ENCODE data around the gene BAIAP2L1. TPM values are rescaled to one million over a fixed set of nuclear protein-coding genes. Genes with fewer than 3 reads are reported as not detected.

BAIAP2L1 gene
- total RNA-seq, 4 donors from 2014 or later, result 16.5 to 29.3 (median 20.5) TPM

DNA sequence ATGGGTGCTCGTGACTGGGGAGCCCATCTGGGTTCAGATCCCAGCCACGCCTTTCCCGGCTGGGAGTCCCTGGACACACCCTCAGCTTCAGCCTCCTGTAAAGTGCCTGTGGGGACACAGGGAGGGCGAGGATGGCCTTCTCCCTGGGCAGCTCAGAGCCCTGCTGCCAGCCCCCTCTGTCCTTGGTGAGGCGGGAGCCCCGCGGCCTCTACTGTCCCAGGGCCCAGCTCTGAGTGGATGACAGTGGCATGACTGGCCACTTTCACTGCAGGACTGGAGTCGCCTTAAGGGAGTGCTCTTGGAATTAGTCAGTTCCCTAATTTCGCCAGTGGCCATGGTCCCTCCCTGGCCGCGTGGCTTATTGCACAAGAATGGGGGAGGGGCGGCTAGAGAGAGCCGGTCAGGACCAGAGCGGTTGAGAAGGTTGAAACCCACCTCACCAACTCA, 114.8 kb downstream of the BAIAP2L1 start:
- Histone ChIP-seq H3K27me3 (no peaks in the 10 kb centered on the region), H3K27ac (peak overlapping the region; percentile 94 to 99 (median 97)), H3K9me3 (no peaks in the 10 kb centered on the region), H3K36me3 (peaks cover 0 to 29% (median 0%) of the 10 kb centered on the region in 3 donors), H3K4me1 (peaks cover 61 to 78% (median 67%) of the 10 kb centered on the region in 3 donors), H3K4me3 (peak overlapping the region in 2 of 4 donors; percentile 93 to 98)
- no peak for DNase-seq
- TF ChIP-seq POLR2A (IDR thresholded peaks at IDR 0.05), result no peak
- TF ChIP-seq, protein P1, sequence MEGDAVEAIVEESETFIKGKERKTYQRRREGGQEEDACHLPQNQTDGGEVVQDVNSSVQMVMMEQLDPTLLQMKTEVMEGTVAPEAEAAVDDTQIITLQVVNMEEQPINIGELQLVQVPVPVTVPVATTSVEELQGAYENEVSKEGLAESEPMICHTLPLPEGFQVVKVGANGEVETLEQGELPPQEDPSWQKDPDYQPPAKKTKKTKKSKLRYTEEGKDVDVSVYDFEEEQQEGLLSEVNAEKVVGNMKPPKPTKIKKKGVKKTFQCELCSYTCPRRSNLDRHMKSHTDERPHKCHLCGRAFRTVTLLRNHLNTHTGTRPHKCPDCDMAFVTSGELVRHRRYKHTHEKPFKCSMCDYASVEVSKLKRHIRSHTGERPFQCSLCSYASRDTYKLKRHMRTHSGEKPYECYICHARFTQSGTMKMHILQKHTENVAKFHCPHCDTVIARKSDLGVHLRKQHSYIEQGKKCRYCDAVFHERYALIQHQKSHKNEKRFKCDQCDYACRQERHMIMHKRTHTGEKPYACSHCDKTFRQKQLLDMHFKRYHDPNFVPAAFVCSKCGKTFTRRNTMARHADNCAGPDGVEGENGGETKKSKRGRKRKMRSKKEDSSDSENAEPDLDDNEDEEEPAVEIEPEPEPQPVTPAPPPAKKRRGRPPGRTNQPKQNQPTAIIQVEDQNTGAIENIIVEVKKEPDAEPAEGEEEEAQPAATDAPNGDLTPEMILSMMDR (IDR thresholded peaks at IDR 0.05), result peak in 1 of 6 experiments; percentile 8
- WGBS, 2 donors, result 100% methylated on average over 1 of the region's 14 CpGs; no CpG with 5 or more reads in 1 of the 2 donors
- intact Hi-C loops (cut with DNase I), result no loop called here

DNA sequence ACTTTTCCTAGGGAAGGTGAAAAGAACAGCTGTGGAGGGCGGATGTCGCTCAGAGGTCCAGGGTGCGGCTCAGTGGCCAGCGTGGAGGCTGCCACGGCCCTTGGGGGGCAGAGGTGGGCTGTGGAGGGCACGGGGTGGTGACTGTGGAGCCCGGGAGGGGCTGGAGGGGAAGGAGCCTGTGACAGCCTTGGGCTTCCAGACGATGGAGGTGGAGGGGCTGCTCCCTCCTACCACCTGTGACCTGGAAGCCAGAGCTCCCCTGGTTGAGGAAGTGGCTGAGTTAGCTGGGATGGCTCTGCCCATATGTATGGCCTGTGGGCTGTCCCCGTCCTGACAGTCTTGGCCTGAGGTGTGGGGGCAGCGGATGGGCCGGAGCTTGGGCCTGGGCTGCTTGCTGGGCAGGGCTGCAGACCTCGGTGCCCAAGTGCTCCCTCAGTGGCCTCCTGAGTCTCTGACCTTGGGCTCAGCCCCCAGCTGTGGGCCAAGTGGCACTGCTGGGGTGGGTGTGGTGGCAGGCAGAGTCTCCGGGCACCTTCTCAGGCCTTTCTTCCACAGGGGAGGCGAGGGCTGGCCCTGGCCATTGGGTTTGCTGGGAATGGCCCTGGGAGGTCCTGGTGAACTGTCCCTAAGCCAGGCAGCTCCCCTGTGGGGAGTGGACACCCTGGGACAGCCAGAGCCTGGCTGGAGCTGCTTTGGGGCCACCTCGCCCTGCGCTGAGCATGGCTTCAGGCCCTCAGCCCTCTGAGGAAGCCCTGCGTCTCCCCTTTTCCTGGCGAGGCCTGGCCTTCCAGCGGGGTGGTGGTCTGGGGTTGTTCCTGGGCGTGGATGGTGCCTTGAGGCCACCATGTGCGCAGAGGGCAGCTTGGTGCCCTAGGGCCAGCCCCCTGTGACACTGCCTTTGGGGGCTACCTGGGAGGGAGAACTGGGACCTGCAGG, 115.5 kb downstream of the BAIAP2L1 start:
- intact Hi-C loops (cut with DNase I), result no loop called here
- 60% methylated on average over 1 to 9 of the region's 21 CpGs for WGBS, 2 donors
- DNase-seq, result no peak
- peaks cover 0 to 22% (median 0%) of the 10 kb centered on the region in 3 donors for H3K36me3 ChIP-seq
- H3K9me3 ChIP-seq, result no peaks in the 10 kb centered on the region
- H3K4me3 ChIP-seq, result peak overlapping the region in 3 of 4 donors; percentile 75 to 98 (median 93)
- peaks cover 65 to 84% (median 73%) of the 10 kb centered on the region in 3 donors for H3K4me1 ChIP-seq
- H3K27me3 ChIP-seq, result no peaks in the 10 kb centered on the region
- peak overlapping the region; percentile 94 to 99 (median 97) for H3K27ac ChIP-seq
- TF ChIP-seq POLR2A (IDR thresholded peaks at IDR 0.05), result no peak
- TF ChIP-seq, protein P1 (IDR thresholded peaks at IDR 0.05), result no peak

DNA sequence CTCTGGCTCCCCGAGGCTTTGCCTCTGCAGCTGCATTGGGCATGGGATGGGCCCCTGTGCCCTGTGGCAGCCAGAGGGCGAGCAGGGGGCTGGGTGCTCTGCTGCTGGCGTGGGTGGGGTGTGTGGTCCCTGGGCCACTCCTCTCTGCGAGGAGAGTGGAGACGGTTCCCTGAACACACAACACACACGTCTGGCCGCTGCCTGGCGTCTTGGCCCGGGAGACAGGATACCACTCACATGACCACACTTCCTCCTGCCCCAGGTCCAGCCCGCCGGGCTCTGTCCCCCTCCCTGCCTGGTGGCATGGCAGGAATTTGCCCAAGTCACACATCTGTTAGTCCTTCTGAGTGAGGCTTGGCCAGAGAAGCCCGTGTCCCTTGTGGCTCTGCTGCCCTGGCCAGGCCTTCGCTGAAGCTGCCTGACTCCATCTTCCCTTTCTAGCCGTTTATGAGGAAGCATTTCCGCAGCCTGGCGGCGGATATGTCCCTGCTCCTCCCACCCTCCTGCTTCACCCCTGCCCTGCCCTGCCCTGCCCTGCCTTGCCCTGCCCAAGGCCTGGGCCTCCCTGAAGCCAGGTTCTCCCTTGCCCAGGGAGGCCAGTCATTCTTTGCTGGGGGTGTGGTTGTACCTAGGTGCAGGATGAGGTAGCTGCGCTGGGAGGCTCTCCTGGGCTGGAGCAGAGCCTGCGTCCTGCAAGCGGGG, 116.4 kb downstream of the BAIAP2L1 start:
- intact Hi-C loops (cut with DNase I), result no loop called here
- TF ChIP-seq, protein P1 (IDR thresholded peaks at IDR 0.05), result peak in 2 of 6 experiments; percentile 2 to 19
- peak in 3 of 4 donors; percentile 15 to 43 (median 42) for TF ChIP-seq POLR2A (IDR thresholded peaks at IDR 0.05)
- no peaks in the 10 kb centered on the region for H3K9me3 ChIP-seq
- peaks cover 0 to 16% (median 0%) of the 10 kb centered on the region in 3 donors for H3K36me3 ChIP-seq
- peaks cover 67 to 86% (median 71%) of the 10 kb centered on the region in 3 donors for H3K4me1 ChIP-seq
- H3K27ac ChIP-seq, result peak overlapping the region; percentile 94 to 99 (median 97)
- DNase-seq, result no peak
- H3K27me3 ChIP-seq, result no peaks in the 10 kb centered on the region
- WGBS, 2 donors, result 8 to 20% methylated on average over 1 to 9 of the region's 20 CpGs
- peak overlapping the region; percentile 4 to 98 (median 84) for H3K4me3 ChIP-seq

DNA sequence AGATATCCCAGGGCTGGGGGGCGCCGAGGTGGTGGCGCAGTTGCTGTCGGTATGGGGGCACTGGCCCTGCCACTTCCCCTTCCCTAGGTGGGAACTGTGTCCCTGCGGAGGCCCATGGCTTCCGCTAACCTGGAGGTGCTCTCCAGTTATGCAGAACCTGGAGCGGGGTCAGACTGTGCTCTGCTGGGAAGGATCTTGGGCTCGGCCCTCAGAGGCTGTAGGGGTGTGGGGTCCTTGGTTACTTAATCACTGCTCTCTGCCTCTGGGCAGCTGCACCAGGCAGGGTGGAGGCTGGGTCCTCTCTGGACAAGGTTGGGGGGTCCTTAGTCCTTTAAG, 117.0 kb downstream of the BAIAP2L1 start:
- H3K27ac ChIP-seq, result peak overlapping the region; percentile 94 to 99 (median 97)
- H3K4me1 ChIP-seq, result peaks cover 67 to 79% (median 67%) of the 10 kb centered on the region in 3 donors
- no peak for TF ChIP-seq POLR2A (IDR thresholded peaks at IDR 0.05)
- TF ChIP-seq, protein P1 (IDR thresholded peaks at IDR 0.05), result no peak
- no peaks in the 10 kb centered on the region for H3K27me3 ChIP-seq
- DNase-seq, result no peak
- no peaks in the 10 kb centered on the region for H3K9me3 ChIP-seq
- peak overlapping the region; percentile 4 to 98 (median 84) for H3K4me3 ChIP-seq
- peaks cover 0 to 9% (median 0%) of the 10 kb centered on the region in 3 donors for H3K36me3 ChIP-seq
- intact Hi-C loops (cut with DNase I), result no loop called here
- WGBS, 2 donors, result no CpG with 5 or more reads among the region's 8 CpGs

All from esophagus squamous epithelium (tissue), 5 donors.